ENCODE data around the gene ELAPOR2. TPM values are rescaled to one million over a fixed set of nuclear protein-coding genes. Genes with fewer than 3 reads are reported as not detected.
"Not testable (repeated sequence)": the region's sequence is repeated elsewhere in the genome, so short reads cannot be mapped to it uniquely, and the experiment has no call there.

Gene ELAPOR2
- total RNA-seq, 4 donors from 2014 or later: 14.6 to 24.9 (median 19.7) TPM

- not testable (repeated sequence) for H3K9me3 ChIP-seq, H3K4me1 ChIP-seq, H3K36me3 ChIP-seq, H3K27me3 ChIP-seq, H3K27ac ChIP-seq, ATAC-seq
- H3K4me3 ChIP-seq: peak overlapping the region in 1 of 2 donors; percentile 22
- WGBS, 2 donors (ENCODE audit: low coverage in 1 of 2): 85% methylated on average over 14 of the region's 34 CpGs; no CpG with 5 or more reads in 1 of the 2 donors
These were observed 19.7 kb downstream of the ELAPOR2 start for GRCh38 chr7:87039691-87040299.

GRCh38 chr7:87038993-87039690 is 20.3 kb downstream of the ELAPOR2 start:
- TF ChIP-seq POLR2A (IDR thresholded peaks at IDR 0.05) (no peak), CTCF (IDR thresholded peaks at IDR 0.05) (no peak), POLR2AphosphoS5 (IDR thresholded peaks at IDR 0.05) (no peak), EP300 (IDR thresholded peaks at IDR 0.05) (no peak)
- Histone ChIP-seq H3K4me1 (no peaks in the 10 kb centered on the region), H3K27me3 (no peaks in the 10 kb centered on the region), H3K27ac (no peak overlapping the region), H3K4me3 (peak overlapping the region in 1 of 2 donors; percentile 22), H3K9me3 (no peaks in the 10 kb centered on the region), H3K36me3 (no peaks in the 10 kb centered on the region)
- ATAC-seq: no peak
- WGBS, 2 donors (ENCODE audit: low coverage in 1 of 2): 74 to 84% methylated on average over 5 of the region's 5 CpGs

GRCh38 chr7:87036985-87037384 is 22.5 kb downstream of the ELAPOR2 start:
- 90 to 93% methylated on average over 2 of the region's 2 CpGs for WGBS, 2 donors (ENCODE audit: low coverage in 1 of 2)
- no peaks in the 10 kb centered on the region for H3K27me3 ChIP-seq
- TF ChIP-seq POLR2AphosphoS5 (IDR thresholded peaks at IDR 0.05) (no peak), EP300 (IDR thresholded peaks at IDR 0.05) (no peak), CTCF (IDR thresholded peaks at IDR 0.05) (no peak), POLR2A (IDR thresholded peaks at IDR 0.05) (no peak)
- H3K9me3 ChIP-seq: no peaks in the 10 kb centered on the region
- no peak overlapping the region for H3K4me3 ChIP-seq
- no peak overlapping the region for H3K27ac ChIP-seq
- no peaks in the 10 kb centered on the region for H3K36me3 ChIP-seq
- ATAC-seq: no peak
- H3K4me1 ChIP-seq: no peaks in the 10 kb centered on the region

- Histone ChIP-seq H3K36me3 (no peaks in the 10 kb centered on the region), H3K9me3 (no peaks in the 10 kb centered on the region), H3K27me3 (no peaks in the 10 kb centered on the region), H3K4me3 (no peak overlapping the region), H3K27ac (no peak overlapping the region), H3K4me1 (peaks cover 0 to 5% (median 0%) of the 10 kb centered on the region in 3 donors)
- 73 to 75% methylated on average over 4 of the region's 4 CpGs for WGBS, 2 donors (ENCODE audit: low coverage in 1 of 2)
- ATAC-seq: no peak
- TF ChIP-seq CTCF (IDR thresholded peaks at IDR 0.05) (no peak), POLR2A (IDR thresholded peaks at IDR 0.05) (no peak)
These were observed 26.7 kb downstream of the ELAPOR2 start for GRCh38 chr7:87032604-87033339.

- Histone ChIP-seq H3K27me3 (no peaks in the 10 kb centered on the region), H3K4me1 (peaks cover 0 to 5% (median 0%) of the 10 kb centered on the region in 3 donors), H3K9me3 (no peaks in the 10 kb centered on the region), H3K4me3 (no peak overlapping the region), H3K27ac (no peak overlapping the region), H3K36me3 (no peaks in the 10 kb centered on the region)
- WGBS, 2 donors (ENCODE audit: low coverage in 1 of 2): 75% methylated on average over 1 of the region's 1 CpG; no CpG with 5 or more reads in 1 of the 2 donors
- ATAC-seq: no peak
- no peak for TF ChIP-seq CTCF (IDR thresholded peaks at IDR 0.05)
- TF ChIP-seq EP300 (IDR thresholded peaks at IDR 0.05): no peak
- no peak for TF ChIP-seq POLR2AphosphoS5 (IDR thresholded peaks at IDR 0.05)
- no peak for TF ChIP-seq POLR2A (IDR thresholded peaks at IDR 0.05)
These were observed 30.4 kb downstream of the ELAPOR2 start for GRCh38 chr7:87029078-87029477.
